CD4-positive, alpha-beta T cell treated with Interleukin-4 for 4 hours (primary cell): ENCODE data around the gene BIRC2.

Experiments
- DNase-seq: peaks from one replicate; pipeline ENCODE4 v3.0.0-alpha.2; 2020

Gene BIRC2

DNA sequence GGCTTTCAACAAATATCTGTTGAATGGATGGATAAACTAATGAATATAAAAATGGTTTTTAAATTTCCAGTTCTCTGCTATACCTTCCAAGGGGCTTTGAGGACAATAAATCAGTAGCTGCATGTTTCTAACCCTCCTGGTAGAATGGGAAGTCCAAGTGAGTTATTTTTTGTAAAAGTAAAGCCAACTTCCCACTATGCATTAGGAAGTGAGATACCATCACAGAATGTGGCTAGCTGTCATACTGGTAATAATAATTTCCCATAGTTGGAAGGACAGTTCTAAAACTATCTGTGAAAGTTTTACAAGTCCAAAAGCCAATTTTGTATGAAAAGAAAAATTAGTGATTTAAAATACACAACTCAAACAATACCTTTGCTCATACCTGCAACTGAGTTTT lies 55.5 kb downstream of the BIRC2 start:
- DNase-seq = no peak

GRCh38 chr11:102405501-102405900 lies 58.5 kb downstream of the BIRC2 start:
- no peak for DNase-seq

- no peak for DNase-seq
Observed at GRCh38 chr11:102406099-102406498, 59.1 kb downstream of the BIRC2 start.

DNA sequence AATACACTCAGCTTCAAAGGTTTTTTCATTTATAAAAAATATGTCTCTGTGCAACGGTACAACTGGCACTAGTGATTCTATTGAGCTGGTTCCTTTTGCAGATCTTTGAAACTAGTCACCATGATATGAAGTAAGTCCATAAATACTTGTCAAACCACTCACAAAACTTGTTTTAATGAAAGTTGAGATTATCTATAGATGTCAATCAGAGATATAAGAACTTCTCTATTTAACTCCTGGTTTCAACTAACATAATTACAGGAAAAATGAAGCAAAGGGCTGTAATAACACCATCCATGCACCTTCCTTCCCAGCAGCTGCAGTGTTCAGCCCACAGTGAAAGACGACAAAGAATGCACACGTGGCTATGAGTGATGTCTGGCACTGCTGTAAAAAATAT lies 60.9 kb downstream of the BIRC2 start:
- DNase-seq = no peak

DNA sequence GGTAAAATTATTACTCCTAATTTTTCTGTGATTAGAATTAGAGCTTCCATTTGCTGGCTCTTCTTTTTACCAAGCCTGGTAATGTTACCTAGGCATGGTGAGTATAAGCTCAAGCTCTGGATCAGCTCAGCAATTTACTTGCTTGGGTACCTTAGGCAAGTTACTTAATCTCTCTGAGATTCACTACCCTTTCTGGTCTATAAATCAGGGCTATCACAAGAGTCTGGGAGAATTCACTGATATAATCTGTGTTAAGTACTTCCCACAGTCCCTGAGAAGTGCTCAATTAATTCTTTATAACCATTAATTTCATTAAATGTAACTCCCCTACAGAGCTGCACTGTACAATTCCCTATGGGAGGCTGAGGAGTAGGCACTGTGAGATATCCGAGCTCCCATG lies 61.3 kb downstream of the BIRC2 start:
- no peak for DNase-seq

- no peak for DNase-seq
Observed at GRCh38 chr11:102410382-102410784, 63.4 kb downstream of the BIRC2 start.

DNA sequence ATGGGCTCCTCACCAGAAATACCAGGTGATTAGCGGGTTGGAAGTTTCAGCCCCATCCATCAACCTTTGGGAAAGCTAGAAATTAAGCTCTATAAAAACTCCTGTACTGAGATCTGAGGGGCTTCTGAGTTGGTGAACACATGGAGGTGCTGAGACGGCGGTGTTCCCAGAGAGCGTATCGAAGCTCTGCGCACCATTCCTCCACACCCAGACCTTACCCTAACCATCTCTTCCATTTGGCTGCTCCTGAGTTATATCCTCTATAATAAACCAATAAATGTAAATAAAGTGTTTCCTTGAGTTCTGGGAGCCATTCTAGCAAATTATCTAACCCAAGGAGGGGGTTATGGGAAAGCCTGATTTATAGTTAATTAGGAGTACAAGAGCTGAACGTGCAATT lies 64.1 kb downstream of the BIRC2 start:
- no peak for DNase-seq

DNA sequence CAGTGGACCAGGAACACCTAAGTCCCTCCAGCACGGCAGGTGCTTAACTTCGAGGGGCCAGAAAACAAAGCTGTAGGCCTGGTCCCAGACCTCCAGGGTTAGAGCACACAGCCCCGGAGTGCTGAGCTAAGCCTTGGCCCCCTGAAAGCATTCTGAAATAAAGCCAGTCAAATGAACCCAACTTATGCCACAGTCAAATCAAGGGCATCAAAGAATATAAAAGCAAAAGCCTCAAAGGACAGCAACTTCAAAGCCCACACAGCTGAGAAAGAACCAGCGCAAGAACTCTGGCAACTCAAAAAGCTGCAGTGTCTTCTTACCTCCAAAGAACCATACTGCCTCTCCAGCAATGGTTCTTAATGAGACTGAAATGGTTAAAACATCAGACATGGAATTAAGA lies 66.5 kb downstream of the BIRC2 start:
- DNase-seq = peak; percentile 15

DNA sequence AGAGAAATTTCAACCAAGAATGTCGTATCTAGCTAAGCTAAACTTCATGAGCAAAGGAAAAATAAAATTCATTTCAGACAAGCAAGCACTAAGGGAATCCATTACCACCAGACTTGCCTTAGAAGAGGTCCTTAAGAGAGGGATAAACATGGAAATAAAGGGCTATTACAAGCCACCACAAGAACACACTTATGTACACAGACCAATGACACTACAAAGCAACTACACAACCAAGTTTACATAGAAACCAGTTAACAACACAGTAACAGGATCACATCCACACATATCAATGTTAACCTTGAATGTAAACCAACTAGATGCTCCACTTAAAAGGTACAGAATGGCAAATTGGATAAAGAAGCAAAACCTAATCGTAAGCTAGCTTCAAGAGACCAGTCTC lies 67.5 kb downstream of the BIRC2 start:
- no peak for DNase-seq

DNA sequence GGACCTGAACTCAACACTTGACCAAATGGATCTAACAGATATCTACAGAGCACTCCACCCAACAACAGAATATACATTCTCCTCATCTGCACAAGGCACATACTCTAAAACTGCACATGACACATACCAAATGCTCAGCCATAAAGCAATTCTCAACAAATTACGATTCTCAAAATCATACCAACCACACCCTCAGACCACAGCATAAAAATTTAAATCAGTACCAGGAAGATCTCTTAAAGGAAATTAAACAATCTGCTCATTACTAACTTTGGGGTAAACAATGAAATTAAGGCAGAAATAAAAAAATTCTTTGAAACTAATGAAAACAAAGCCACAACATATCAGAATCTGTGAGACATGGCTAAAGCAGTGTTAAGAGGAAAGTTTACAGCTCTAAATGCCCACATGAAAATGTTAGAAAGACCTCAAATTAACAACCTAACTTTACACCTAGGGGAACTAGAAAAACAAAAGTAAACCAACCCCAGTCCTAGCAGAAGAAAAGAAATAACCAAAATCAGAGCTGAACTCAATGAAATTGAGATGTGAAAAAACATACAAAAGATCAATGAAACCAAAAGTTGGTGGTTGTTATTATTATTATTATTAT lies 68.4 kb downstream of the BIRC2 start:
- DNase-seq = peak; percentile 78

- DNase-seq = peak; percentile 53
Observed at GRCh38 chr11:102416976-102417375, 70.0 kb downstream of the BIRC2 start.

DNA sequence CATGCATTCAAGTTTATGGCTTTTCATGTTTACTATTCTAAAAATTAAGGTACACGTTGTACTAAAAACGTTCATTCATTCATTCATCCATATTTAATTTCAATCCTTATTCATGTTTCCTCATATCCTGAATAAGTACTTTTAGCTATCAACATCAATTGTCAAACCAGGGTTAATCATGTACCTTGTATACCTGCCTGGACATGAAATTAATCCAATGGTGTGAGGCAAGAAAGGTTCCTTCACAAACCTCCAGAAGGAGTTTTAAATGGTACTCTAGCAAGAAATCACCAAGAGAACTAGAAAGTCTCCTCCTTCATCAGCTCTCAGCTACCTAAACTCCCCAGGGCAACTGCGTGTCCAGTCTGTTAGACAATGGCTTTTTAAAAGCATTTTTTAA lies 72.2 kb downstream of the BIRC2 start:
- no peak for DNase-seq

- peak; percentile 17 for DNase-seq
Observed at GRCh38 chr11:102420547-102420946, 73.5 kb downstream of the BIRC2 start.

- DNase-seq = peak; percentile 55
Observed at GRCh38 chr11:102421261-102421660, 74.2 kb downstream of the BIRC2 start.

DNA sequence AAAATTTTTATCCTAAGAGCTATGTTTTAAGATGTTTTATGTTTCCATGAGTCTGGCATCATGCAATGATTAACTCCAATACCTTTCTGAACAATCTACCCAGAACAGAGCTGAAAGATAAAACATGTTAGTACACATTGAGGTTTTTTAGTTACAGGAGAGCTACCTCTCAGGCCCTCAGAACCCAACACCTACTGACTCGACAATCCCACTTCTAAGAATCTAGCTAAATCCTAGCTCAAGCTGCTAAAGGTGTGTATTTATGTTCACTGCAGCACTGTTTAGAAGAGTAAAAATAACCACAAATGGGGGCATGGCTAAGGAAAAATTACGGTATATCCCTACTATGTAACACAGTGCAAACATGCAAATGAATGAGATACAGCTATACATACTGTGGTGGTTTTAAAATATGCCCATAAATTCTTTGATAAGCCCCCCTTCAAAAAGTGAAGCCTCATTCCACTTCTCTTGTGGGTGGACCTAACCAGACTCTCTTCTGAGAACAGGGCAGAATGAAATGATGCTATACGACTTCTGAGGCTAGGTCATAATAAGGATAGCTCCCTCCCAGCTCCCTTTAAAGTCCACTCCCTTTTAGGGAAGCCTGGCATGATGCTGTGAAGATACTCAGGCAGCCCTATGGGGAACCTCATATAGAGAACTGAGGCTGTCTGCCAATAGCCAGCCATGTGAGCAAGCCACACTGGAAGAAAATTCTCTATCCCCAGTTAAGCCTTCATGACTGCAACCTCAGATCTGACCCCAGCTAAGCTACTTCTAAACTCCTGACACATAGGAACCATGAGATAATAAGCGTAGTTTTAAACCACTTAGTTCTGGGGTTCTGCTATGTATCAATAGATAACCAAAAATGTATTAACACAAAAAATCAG lies 76.1 kb downstream of the BIRC2 start:
- peak; percentile 24 for DNase-seq

DNA sequence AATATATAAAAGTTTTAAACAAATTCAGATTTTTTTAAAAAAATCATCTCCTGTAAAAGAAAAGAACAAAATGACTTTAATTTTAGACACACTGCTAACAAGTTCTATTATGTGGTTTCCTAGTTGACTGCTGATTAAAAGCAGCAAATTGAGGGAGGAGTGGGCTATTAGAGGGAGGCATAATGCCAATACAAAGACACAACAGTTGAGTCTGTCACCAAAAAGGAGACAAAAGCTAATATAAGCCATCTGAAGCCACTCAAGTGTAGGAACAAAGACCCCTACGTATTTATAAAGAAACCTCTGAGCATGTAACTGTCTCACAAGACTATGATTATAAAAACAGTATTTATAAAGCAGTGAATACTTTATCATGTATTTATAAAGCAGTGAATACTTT lies 76.9 kb downstream of the BIRC2 start:
- DNase-seq = no peak

DNA sequence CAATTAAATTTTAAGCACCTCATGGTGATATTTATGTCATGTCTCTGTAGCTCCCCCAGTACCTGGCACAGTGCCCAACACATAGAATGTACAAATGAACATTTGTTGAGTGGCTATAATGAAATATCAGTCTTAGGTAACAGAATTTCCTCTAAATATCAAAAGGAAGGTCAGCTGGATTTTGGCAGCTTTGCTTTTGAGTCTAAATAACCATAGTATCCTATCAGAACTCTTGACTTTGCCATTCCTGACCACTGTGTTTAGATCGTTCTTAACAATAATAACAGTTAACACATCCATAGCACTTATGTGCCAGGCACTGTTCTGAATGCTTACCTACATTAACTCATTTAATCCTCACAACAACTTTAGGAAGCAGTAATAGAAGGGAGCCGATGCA lies 79.0 kb downstream of the BIRC2 start:
- DNase-seq = no peak

DNA sequence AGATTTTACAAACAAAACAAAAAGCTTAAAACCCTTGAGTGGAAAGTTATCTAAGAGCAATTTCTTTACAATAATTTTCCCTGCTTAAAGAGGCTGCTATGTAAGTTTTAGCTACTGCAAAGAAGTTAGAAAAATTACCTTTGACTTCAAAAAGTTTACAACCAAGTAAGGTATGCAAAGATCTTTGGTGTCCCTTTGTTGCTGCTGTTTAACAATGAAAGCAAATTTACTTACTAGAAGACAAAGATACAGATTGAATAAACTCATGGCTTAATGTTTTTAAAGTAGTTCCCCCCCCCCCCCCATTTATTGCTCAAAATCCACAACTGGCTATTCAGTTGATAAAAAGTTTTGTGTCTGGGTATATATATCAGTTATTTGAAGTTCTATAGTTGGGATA lies 79.6 kb downstream of the BIRC2 start:
- DNase-seq = no peak

DNA sequence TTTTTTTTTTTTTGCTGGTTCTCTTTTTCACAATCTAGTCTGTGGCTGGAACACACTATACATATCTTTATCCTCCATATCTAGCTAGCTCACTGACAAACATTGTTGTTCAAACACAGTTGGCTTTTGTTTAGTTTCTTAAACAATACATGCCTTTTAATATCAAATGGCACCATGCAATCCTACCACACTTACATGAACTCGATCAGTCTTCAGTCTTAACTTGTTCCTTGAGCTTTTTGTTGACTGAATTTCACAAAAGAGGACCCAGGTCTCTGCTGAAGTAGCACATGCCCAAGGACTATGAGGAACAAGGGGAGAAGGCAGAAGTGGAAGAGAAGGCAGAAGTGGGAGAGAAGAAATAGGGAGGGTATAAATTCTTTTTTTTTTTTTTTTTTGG lies 80.1 kb downstream of the BIRC2 start:
- DNase-seq = no peak
